Fibroblast of pulmonary artery (primary cell): ENCODE measurements around the gene NASP.

Experiments used
- DNase-seq: peaks from one replicate; pipeline ENCODE4 v3.0.0-alpha.2; 2010; ENCODE audit warnings: low read depth
- H3K4me3 ChIP-seq: replicated peaks from 2 replicates; pipeline ENCODE4 v1.5.1; 2011; ENCODE audit warnings: low read depth, mild to moderate bottlenecking, control low read depth, low read length, moderate library complexity
- TF ChIP-seq, protein P1 (sequence below): IDR thresholded peaks from 2 replicates; pipeline ENCODE4 v1.5.1; 2011; ENCODE audit warnings: mild to moderate bottlenecking, control low read depth, low read length, inconsistent platforms; ENCODE audit errors: missing control alignments

Gene NASP

DNA sequence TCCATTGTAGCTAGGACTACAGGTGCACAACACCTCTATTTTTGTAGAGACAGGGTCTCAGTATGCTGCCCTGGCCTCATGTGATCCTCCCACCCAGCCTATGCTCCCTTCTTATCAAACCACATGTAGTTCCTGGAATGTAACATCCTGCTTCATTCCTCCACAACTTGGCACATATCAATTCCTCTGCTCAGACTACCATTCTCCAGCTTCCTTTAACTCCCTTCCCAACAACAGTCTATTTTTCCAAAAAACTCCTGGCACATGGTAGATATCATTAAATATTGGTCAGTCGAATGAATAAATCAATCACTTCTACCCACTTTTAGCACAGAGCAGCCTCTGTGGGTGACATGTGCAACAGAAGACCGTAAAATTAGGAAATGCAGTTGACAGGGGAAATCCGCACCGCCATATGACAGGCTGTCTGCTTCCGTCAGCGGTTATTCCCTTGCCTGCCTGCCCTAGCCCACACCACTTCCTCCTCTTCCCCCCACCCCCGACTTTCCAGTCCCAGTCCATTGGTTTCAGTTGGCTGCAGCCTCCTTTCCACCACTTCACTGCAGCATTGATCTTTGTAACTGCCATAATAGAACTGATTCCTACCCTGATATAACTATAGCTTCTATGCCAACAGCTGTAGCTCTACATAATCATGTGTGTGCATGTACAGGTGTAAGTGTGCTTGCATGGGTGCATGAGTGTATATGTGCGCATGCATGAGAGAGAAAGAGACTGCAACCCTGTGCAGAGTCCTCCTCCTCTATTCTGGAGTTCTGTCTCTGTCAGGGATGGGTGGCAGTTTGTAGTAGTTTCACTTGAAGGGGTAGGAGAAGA, 40.0 kb upstream of the NASP start:
- TF ChIP-seq, protein P1, sequence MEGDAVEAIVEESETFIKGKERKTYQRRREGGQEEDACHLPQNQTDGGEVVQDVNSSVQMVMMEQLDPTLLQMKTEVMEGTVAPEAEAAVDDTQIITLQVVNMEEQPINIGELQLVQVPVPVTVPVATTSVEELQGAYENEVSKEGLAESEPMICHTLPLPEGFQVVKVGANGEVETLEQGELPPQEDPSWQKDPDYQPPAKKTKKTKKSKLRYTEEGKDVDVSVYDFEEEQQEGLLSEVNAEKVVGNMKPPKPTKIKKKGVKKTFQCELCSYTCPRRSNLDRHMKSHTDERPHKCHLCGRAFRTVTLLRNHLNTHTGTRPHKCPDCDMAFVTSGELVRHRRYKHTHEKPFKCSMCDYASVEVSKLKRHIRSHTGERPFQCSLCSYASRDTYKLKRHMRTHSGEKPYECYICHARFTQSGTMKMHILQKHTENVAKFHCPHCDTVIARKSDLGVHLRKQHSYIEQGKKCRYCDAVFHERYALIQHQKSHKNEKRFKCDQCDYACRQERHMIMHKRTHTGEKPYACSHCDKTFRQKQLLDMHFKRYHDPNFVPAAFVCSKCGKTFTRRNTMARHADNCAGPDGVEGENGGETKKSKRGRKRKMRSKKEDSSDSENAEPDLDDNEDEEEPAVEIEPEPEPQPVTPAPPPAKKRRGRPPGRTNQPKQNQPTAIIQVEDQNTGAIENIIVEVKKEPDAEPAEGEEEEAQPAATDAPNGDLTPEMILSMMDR = no peak
- peak; percentile 47 for DNase-seq
- H3K4me3 ChIP-seq = peak overlapping the region; percentile 17

GRCh38 chr1:45544530-45544929, 39.3 kb upstream of the NASP start:
- TF ChIP-seq, protein P1 = no peak
- no peak for DNase-seq
- no peak overlapping the region for H3K4me3 ChIP-seq

GRCh38 chr1:45545019-45545493, 38.8 kb upstream of the NASP start:
- TF ChIP-seq, protein P1 = no peak
- DNase-seq = no peak
- H3K4me3 ChIP-seq = no peak overlapping the region

DNA sequence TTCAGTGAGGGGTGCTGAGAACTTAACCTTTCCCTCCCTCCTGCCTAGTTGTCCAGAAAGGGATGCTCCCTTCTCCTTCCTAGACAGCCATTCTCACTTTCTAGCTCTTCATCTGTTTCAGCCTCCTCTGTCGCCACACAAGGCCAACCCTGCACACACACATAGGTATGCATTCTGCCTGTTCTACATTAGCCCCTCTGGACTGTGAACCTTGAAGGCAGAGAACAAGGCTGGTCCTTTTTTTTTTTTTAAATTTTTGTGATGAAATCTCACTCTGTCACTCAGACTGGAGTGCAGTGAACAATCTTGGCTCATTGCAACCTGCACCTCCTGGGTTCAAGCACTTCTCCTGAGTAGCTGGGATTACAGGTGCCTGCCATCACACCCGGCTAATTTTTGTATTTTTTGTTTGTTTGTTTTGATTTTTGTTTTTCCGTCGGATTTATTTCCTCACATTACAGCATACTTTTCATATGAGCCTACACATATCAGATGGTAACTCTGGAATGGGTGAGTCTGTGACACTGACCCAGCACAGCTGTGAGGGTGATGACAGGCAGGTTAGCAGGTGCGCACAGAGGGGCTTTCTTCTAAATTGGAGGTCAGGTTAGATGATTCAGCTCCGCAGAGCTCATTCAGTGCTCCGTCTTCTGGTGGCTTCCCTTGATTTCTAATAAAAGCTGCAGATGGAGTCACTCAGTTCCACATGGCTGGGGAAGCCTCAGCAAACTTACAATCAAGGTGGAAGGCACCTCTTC, 38.1 kb upstream of the NASP start:
- TF ChIP-seq, protein P1 = no peak
- no peak for DNase-seq
- H3K4me3 ChIP-seq = no peak overlapping the region

- peak within 1 kb of the TSS; percentile 97 for H3K4me3 ChIP-seq
- TF ChIP-seq, protein P1 = no peak
- peak; percentile 81 for DNase-seq
Measured at GRCh38 chr1:45550401-45551351, 33.2 kb upstream of the NASP start, which contains the start of gene AKR1A1. Gene AKR1A1 (plus strand): TSS chr1:45550826. CDS start chr1:45561795, 10,969 bp downstream.

DNA sequence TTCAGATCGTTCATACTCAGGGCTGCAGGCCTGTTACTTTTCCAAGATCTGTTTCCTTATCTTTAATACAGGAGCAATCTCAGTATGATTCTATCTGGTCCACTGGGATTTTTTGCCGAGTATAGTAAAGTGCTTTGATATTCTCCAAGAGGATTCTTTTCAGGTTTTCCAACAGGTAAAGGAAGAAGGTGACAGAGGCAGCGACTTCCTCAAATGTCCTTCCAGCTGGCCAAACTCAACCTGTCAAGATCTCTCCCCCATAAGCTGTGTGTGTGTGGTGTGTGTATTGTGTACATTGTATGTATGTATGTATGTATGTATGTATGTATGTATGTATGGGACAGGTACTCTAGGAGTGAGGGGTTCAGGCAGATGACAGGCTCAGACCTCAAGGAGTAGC, 32.2 kb upstream of the NASP start:
- peak overlapping the region; percentile 97 for H3K4me3 ChIP-seq
- TF ChIP-seq, protein P1 = no peak
- DNase-seq = no peak
